Upper lobe of left lung (tissue), 6 donors: ENCODE measurements around the gene EPC2. TPM values are rescaled to one million over a fixed set of nuclear protein-coding genes. Genes with fewer than 3 reads are reported as not detected.
A peak's percentile ranks its signal among the peaks of the same experiment; 100 is the strongest.

ENCODE experiments used
- ATAC-seq, 2 donors: fragments of 200-7000 bp; cut with Tn5 transposase; one replicate each; pipeline ENCODE4 v1.9.1; 2022; ENCODE audit warnings: mild to moderate bottlenecking in 2 of 2, moderate library complexity in 2 of 2; ENCODE audit not compliant: low FRiP score in 2 of 2
- DNase-seq, 2 donors: peaks; one replicate each; pipeline ENCODE4 v3.0.0-alpha.2; 2019 to 2020
- H3K27ac ChIP-seq, 4 donors: fragments of 200-600 bp; sonication (generic); one replicate each; pipeline ENCODE4 v1.5.1; 2016 to 2019
- H3K27me3 ChIP-seq, 4 donors: fragments of 200-600 bp; sonication (generic); one replicate each; pipeline ENCODE4 v1.5.1; 2017 to 2019
- H3K36me3 ChIP-seq, 4 donors: fragments of 200-600 bp; sonication (generic); one replicate each; pipeline ENCODE4 v1.5.1; 2016 to 2019
- H3K4me1 ChIP-seq, 4 donors: fragments of 200-600 bp; sonication (generic); one replicate each; pipeline ENCODE4 v1.5.1; 2018 to 2019
- H3K4me3 ChIP-seq, 4 donors: fragments of 200-600 bp; sonication (generic); one replicate each; pipeline ENCODE4 v1.5.1; 2017 to 2019; ENCODE audit warnings: mild to moderate bottlenecking in 2 of 4, moderate library complexity in 1 of 4
- H3K9me3 ChIP-seq, 4 donors: fragments of 200-600 bp; sonication (generic); one replicate each; pipeline ENCODE4 v1.5.1; 2018 to 2019
- CTCF ChIP-seq, 6 experiments: fragments of 450-650 bp in 4 of 6; fragments of 200-600 bp in 2 of 6; sonication (generic) in 2 of 6; IDR thresholded peaks; one replicate each; pipeline ENCODE4 v1.5.1; 2016 to 2019; ENCODE audit warnings: antibody characterized with exemption in 6 of 6
- EP300 ChIP-seq, 4 donors: sonication (generic); formaldehyde crosslinking; IDR thresholded peaks; one replicate each; pipeline ENCODE4 v1.5.1; 2017; ENCODE audit warnings: antibody characterized with exemption in 4 of 4, control low read depth in 2 of 4
- POLR2A ChIP-seq, 4 donors: fragments of 450-650 bp; IDR thresholded peaks; one replicate each; pipeline ENCODE4 v1.5.1; 2016 to 2017; ENCODE audit warnings: antibody characterized with exemption in 4 of 4, mild to moderate bottlenecking in 2 of 4
- POLR2AphosphoS5 ChIP-seq, 2 donors: sonication (generic); formaldehyde crosslinking; IDR thresholded peaks; one replicate each; pipeline ENCODE4 v1.5.1; 2017; ENCODE audit warnings: antibody characterized with exemption in 2 of 2
- WGBS, 2 donors: methylation state at CpG; one replicate each; pipeline ENCODE4 v1.1.5; 2017 to 2018; 5-methylcytosine and 5-hydroxymethylcytosine counted together
- total RNA-seq, 6 donors: library from RNA; depleted of rRNA in 4 of 6; stranded (reverse); fragments of >200 nt in 4 of 6; gene quantifications; one replicate each; pipeline versions ENCODE4 v1.1.0 to v1.2.1, GENCODE V29; 2016 to 2021
- donor health status: DM: no; HTN: no; CAD: no; lungs with moderate emphysema.
- donor health status: DM: no; HTN: yes; CAD: no; lungs with severe emphysema.

EPC2 gene
- total RNA-seq, 6 donors from 2014 or later: 15.2 to 53.2 (median 31.5) TPM

- H3K4me1 ChIP-seq: peaks cover 14 to 25% (median 18%) of the 10 kb centered on the region in 4 donors
Observed at GRCh38 chr2:148614322-148615049, 30.1 kb upstream of the EPC2 start.

DNA sequence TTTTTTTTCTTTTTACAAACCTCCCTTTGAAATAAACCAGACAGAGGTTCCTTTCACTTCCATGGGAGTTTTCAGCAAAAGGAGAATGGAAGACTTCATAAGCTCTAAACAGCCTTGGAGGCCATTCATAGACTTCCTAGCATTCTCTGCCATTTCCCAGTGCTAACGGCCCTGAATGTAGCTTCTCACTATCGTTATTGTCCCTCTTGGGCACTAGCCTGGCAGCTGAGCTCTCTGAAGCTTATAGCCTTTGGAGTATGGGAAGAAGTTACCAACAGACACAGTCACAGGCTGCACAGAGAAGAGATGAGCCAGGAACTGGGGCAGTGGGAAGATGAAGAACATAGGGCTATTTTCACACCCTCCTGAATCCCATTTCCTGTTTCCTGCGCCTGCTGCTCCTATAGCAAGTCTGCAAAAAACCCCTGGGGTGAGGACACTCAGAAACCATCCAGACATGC lies 29.1 kb upstream of the EPC2 start:
- no peak overlapping the region for H3K4me3 ChIP-seq
- ATAC-seq (no peak), DNase-seq (no peak)
- H3K27ac ChIP-seq: peak overlapping the region; percentile 55 to 65 (median 59)
- WGBS, 2 donors: 67 to 74% methylated on average over 3 of the region's 3 CpGs
- peaks cover 14 to 25% (median 18%) of the 10 kb centered on the region in 4 donors for H3K4me1 ChIP-seq
- no peaks in the 10 kb centered on the region for H3K36me3 ChIP-seq
- H3K27me3 ChIP-seq: no peaks in the 10 kb centered on the region
- no peaks in the 10 kb centered on the region for H3K9me3 ChIP-seq
- TF ChIP-seq CTCF (IDR thresholded peaks at IDR 0.05) (no peak), POLR2AphosphoS5 (IDR thresholded peaks at IDR 0.05) (no peak), POLR2A (IDR thresholded peaks at IDR 0.05) (no peak), EP300 (IDR thresholded peaks at IDR 0.05) (no peak)

More at GRCh38 chr2:148614322-148615049, 30.1 kb upstream of the EPC2 start:
- Histone ChIP-seq H3K36me3 (no peaks in the 10 kb centered on the region), H3K9me3 (no peaks in the 10 kb centered on the region), H3K27me3 (no peaks in the 10 kb centered on the region), H3K4me3 (no peak overlapping the region), H3K27ac (peak overlapping the region; percentile 55 to 65 (median 59))
- 38 to 41% methylated on average over 6 of the region's 6 CpGs for WGBS, 2 donors
- TF ChIP-seq POLR2AphosphoS5 (IDR thresholded peaks at IDR 0.05) (no peak), POLR2A (IDR thresholded peaks at IDR 0.05) (no peak), EP300 (IDR thresholded peaks at IDR 0.05) (peak in 1 of 4 donors; percentile 33), CTCF (IDR thresholded peaks at IDR 0.05) (no peak)
- ATAC-seq (peak; percentile 78 to 85), DNase-seq (peak in 1 of 2 donors; percentile 62)

- Histone ChIP-seq H3K4me1 (peaks cover 14 to 25% (median 18%) of the 10 kb centered on the region in 4 donors), H3K36me3 (no peaks in the 10 kb centered on the region), H3K27ac (no peak overlapping the region), H3K4me3 (no peak overlapping the region), H3K9me3 (no peaks in the 10 kb centered on the region), H3K27me3 (no peaks in the 10 kb centered on the region)
- ATAC-seq: no peak
- no peak for DNase-seq
- TF ChIP-seq POLR2A (IDR thresholded peaks at IDR 0.05): no peak
Observed at GRCh38 chr2:148616662-148617061, 27.9 kb upstream of the EPC2 start.

DNA sequence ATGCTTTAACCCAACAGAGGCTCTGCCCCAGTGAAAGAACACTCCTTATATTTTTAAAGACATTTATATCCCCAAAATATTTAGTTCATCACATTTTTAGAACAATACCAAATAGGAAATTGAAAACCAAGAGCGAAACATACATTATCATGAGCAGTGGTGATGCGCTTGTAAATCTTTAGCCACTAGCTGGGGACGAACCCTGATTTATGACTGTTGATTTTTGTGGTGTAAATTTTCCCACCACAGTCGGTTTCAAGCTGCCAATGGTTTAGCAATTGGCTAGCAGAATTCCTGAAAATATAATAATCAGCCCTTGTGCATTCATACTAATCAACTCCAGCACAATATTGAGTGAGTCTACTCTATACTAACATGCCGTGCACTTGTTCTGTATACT lies 27.3 kb upstream of the EPC2 start:
- TF ChIP-seq POLR2A (IDR thresholded peaks at IDR 0.05) (no peak), CTCF (IDR thresholded peaks at IDR 0.05) (no peak), POLR2AphosphoS5 (IDR thresholded peaks at IDR 0.05) (no peak), EP300 (IDR thresholded peaks at IDR 0.05) (no peak)
- no peak overlapping the region for H3K4me3 ChIP-seq
- DNase-seq (no peak), ATAC-seq (no peak)
- WGBS, 2 donors: 85 to 86% methylated on average over 5 of the region's 5 CpGs
- H3K27me3 ChIP-seq: no peaks in the 10 kb centered on the region
- H3K4me1 ChIP-seq: peaks cover 14 to 25% (median 18%) of the 10 kb centered on the region in 4 donors
- H3K9me3 ChIP-seq: no peaks in the 10 kb centered on the region
- H3K36me3 ChIP-seq: no peaks in the 10 kb centered on the region
- no peak overlapping the region for H3K27ac ChIP-seq

- WGBS, 2 donors: 79 to 84% methylated on average over 4 of the region's 4 CpGs
- H3K4me1 ChIP-seq: peaks cover 8 to 12% (median 9%) of the 10 kb centered on the region in 4 donors
- no peaks in the 10 kb centered on the region for H3K9me3 ChIP-seq
- H3K27me3 ChIP-seq: no peaks in the 10 kb centered on the region
- no peaks in the 10 kb centered on the region for H3K36me3 ChIP-seq
- TF ChIP-seq POLR2AphosphoS5 (IDR thresholded peaks at IDR 0.05): no peak
- TF ChIP-seq EP300 (IDR thresholded peaks at IDR 0.05): no peak
- no peak for TF ChIP-seq POLR2A (IDR thresholded peaks at IDR 0.05)
- no peak for TF ChIP-seq CTCF (IDR thresholded peaks at IDR 0.05)
- H3K27ac ChIP-seq: no peak overlapping the region
- ATAC-seq (no peak), DNase-seq (no peak)
- no peak overlapping the region for H3K4me3 ChIP-seq
Observed at GRCh38 chr2:148619560-148620195, 24.9 kb upstream of the EPC2 start.
